Esophagus squamous epithelium (tissue), 4 donors: ENCODE results near the gene VIM.

Experiments
- POLR2A ChIP-seq, 4 donors: fragments of 450-650 bp; IDR thresholded peaks; one replicate each; pipeline ENCODE4 v1.6.1; 2017; ENCODE audit warnings: antibody characterized with exemption in 4 of 4, mild to moderate bottlenecking in 4 of 4, moderate library complexity in 3 of 4
- TF ChIP-seq, protein P1 (sequence below), 6 experiments: fragments of 450-650 bp in 4 of 6; fragments of 200-600 bp in 2 of 6; sonication (generic) in 2 of 6; IDR thresholded peaks; one replicate each; pipeline ENCODE4 v1.5.1; 2016 to 2019; ENCODE audit warnings: antibody characterized with exemption in 6 of 6, mild to moderate bottlenecking in 4 of 6, moderate library complexity in 4 of 6

DNA sequence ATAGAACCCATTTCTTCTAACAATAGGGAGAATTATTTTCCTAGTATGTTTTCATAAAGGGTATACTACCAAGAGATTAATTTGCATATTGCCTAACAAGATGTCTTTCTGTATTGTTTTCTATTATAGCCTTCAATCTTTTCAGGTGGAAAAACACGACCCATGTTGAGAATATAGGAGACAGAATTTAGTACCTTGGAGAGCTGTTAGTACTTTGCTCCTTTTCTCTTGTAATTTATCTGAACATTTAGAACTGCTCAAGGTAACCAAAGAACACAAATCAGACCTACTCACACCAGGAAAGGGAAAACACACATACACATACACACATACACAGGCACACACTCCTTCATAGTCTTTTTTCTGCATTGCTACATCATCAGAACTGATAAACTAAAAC is 18.7 kb upstream of the VIM start:
- TF ChIP-seq, protein P1, sequence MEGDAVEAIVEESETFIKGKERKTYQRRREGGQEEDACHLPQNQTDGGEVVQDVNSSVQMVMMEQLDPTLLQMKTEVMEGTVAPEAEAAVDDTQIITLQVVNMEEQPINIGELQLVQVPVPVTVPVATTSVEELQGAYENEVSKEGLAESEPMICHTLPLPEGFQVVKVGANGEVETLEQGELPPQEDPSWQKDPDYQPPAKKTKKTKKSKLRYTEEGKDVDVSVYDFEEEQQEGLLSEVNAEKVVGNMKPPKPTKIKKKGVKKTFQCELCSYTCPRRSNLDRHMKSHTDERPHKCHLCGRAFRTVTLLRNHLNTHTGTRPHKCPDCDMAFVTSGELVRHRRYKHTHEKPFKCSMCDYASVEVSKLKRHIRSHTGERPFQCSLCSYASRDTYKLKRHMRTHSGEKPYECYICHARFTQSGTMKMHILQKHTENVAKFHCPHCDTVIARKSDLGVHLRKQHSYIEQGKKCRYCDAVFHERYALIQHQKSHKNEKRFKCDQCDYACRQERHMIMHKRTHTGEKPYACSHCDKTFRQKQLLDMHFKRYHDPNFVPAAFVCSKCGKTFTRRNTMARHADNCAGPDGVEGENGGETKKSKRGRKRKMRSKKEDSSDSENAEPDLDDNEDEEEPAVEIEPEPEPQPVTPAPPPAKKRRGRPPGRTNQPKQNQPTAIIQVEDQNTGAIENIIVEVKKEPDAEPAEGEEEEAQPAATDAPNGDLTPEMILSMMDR (IDR thresholded peaks at IDR 0.05): no peak
- TF ChIP-seq POLR2A (IDR thresholded peaks at IDR 0.05): no peak
